ENCODE data around the gene PIEZO2. TPM values are rescaled to one million over a fixed set of nuclear protein-coding genes. Genes with fewer than 3 reads are reported as not detected.

Gene PIEZO2
- total RNA-seq, 1 experiment from 2014 or later: 5.5 TPM

DNA sequence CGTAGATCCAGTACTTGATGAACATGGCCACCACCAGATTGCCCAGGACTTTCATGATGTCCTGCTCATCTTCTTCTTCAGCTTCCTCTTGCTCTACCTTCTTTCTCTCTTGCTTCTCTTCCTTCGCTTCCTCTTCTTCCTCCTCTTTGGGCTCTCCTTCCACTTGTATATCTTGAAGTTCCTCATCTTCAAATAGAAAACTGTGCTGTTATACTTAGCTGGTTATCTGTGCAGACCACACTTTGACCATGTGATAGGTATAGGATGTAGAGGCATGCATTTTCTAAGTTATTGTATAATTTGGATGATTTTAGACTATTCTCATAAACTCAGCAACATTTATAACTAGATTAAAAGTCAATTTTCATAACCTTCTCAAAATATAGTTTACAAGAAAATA lies 360.2 kb downstream of the PIEZO2 start:
- intact Hi-C loops (cut with micrococcal nuclease; ENCODE audit: unreplicated experiment): loop anchor here (5.0 kb wide), 1 partner anchor 363 kb away; no protein-coding TSS in a partner anchor
- no peak overlapping the region for H3K4me3 ChIP-seq (ENCODE audit: low read depth, low read length, poor library complexity, severe bottlenecking)
- no peak for TF ChIP-seq EZH2 (IDR thresholded peaks at IDR 0.05; ENCODE audit: borderline replicate concordance, low read depth, low read length, poor library complexity, severe bottlenecking)
- TF ChIP-seq CTCF (conservative IDR thresholded peaks at IDR 0.05; ENCODE audit: low read depth, low read length): no peak
- H3K9me3 ChIP-seq (ENCODE audit: low read depth, low read length, poor library complexity, severe bottlenecking): no peaks in the 10 kb centered on the region
- H3K27ac ChIP-seq (ENCODE audit: low read depth, low read length, poor library complexity, severe bottlenecking): no peak overlapping the region
- no TSS peak for BruUV-seq (replicated peaks)
- ChIA-PET CTCF (no interaction called here), POLR2A (ENCODE audit: low non-redundant PET) (no interaction called here)
- no peaks in the 10 kb centered on the region for H3K4me1 ChIP-seq (ENCODE audit: insufficient read depth, low read length, poor library complexity, severe bottlenecking)
- DNase-seq (ENCODE audit: low spot score): no peak
- no peaks in the 10 kb centered on the region for H3K36me3 ChIP-seq (ENCODE audit: insufficient read depth, low read length, poor library complexity, severe bottlenecking)
- peaks cover 5% of the 10 kb centered on the region for H3K27me3 ChIP-seq (replicated peaks; ENCODE audit: insufficient read depth, low read depth, low read length, poor library complexity)

DNA sequence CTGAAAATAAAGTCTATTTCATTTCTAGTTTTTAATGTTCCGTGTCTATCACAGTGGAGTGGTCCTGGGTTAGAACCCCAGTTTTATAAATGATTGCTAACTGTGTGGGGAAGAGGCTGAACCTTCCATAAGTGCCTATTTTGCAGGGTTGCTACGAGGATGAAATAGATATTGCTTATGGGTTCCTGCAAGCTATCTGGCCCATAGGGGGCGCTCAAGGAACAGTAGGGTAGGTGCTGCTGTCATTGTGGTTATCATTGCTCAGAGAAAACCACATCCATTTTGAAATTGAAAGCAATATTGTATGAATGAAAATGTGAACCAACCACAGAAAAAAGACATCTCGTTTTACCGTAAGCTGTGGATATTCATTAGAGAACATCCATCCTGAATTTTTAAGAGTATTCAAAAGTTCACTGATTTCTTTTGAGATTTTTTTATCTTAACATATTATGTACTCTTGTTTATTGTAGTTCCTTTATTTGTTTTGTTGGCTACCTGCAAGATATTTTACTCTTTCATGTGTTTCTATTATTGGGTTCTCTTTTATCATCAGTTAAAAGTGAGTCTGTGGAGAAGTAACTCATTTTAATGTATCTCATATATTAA lies 362.0 kb downstream of the PIEZO2 start:
- Histone ChIP-seq H3K4me1 (ENCODE audit: insufficient read depth, low read length, poor library complexity, severe bottlenecking) (no peaks in the 10 kb centered on the region), H3K36me3 (ENCODE audit: insufficient read depth, low read length, poor library complexity, severe bottlenecking) (no peaks in the 10 kb centered on the region), H3K27ac (ENCODE audit: low read depth, low read length, poor library complexity, severe bottlenecking) (no peak overlapping the region), H3K9me3 (ENCODE audit: low read depth, low read length, poor library complexity, severe bottlenecking) (no peaks in the 10 kb centered on the region), H3K27me3 (replicated peaks; ENCODE audit: insufficient read depth, low read depth, low read length, poor library complexity) (peaks cover 13% of the 10 kb centered on the region), H3K4me3 (ENCODE audit: low read depth, low read length, poor library complexity, severe bottlenecking) (no peak overlapping the region)
- intact Hi-C loops (cut with micrococcal nuclease; ENCODE audit: unreplicated experiment): loop anchor here (2.0 to 5.0 kb wide), 2 partner anchors 253 to 365 kb away; no protein-coding TSS in a partner anchor
- BruUV-seq (replicated peaks): no TSS peak
- CTCF ChIA-PET: interaction anchor here (0.6 to 1.2 kb wide), 4 partner anchors 8 to 375 kb away, joined by 3 to 4 read pairs (median 3); no protein-coding TSS in a partner anchor
- DNase-seq (ENCODE audit: low spot score): peak; percentile 86
- POLR2A ChIA-PET (ENCODE audit: low non-redundant PET): no interaction called here
- TF ChIP-seq CTCF (conservative IDR thresholded peaks at IDR 0.05; ENCODE audit: low read depth, low read length) (peak; percentile 93), EZH2 (IDR thresholded peaks at IDR 0.05; ENCODE audit: borderline replicate concordance, low read depth, low read length, poor library complexity, severe bottlenecking) (no peak)

- POLR2A ChIA-PET (ENCODE audit: low non-redundant PET): no interaction called here
- no peak for DNase-seq (ENCODE audit: low spot score)
- Histone ChIP-seq H3K36me3 (ENCODE audit: insufficient read depth, low read length, poor library complexity, severe bottlenecking) (no peaks in the 10 kb centered on the region), H3K27me3 (replicated peaks; ENCODE audit: insufficient read depth, low read depth, low read length, poor library complexity) (peaks cover 13% of the 10 kb centered on the region), H3K27ac (ENCODE audit: low read depth, low read length, poor library complexity, severe bottlenecking) (no peak overlapping the region), H3K4me1 (ENCODE audit: insufficient read depth, low read length, poor library complexity, severe bottlenecking) (no peaks in the 10 kb centered on the region), H3K4me3 (ENCODE audit: low read depth, low read length, poor library complexity, severe bottlenecking) (no peak overlapping the region), H3K9me3 (ENCODE audit: low read depth, low read length, poor library complexity, severe bottlenecking) (no peaks in the 10 kb centered on the region)
- TF ChIP-seq EZH2 (IDR thresholded peaks at IDR 0.05; ENCODE audit: borderline replicate concordance, low read depth, low read length, poor library complexity, severe bottlenecking): no peak
- no peak for TF ChIP-seq CTCF (conservative IDR thresholded peaks at IDR 0.05; ENCODE audit: low read depth, low read length)
- intact Hi-C loops (cut with micrococcal nuclease; ENCODE audit: unreplicated experiment): loop anchor here (2.0 to 5.0 kb wide), 2 partner anchors 255 to 367 kb away; no protein-coding TSS in a partner anchor
- CTCF ChIA-PET: no interaction called here
- BruUV-seq (replicated peaks): no TSS peak
Observed at GRCh38 chr18:10785798-10786197, 363.6 kb downstream of the PIEZO2 start.
